Activated CD4-positive, alpha-beta T cell treated with anti-CD3 and anti-CD28 coated beads, Interleukin-2, amount 50 U/mL, for 48 hours (primary cell): Measurements from ENCODE around the gene RUNX1.

Source experiments
- DNase-seq, 2 experiments: peaks; one replicate each; pipeline ENCODE4 v3.0.0-alpha.2; 2020

RUNX1 gene

GRCh38 chr21:34844013-34844923, 204.8 kb downstream of the RUNX1 start:
- DNase-seq: no peak

- no peak for DNase-seq
Measured at GRCh38 chr21:34843562-34843961, 205.5 kb downstream of the RUNX1 start.

GRCh38 chr21:34841154-34841553, 207.9 kb downstream of the RUNX1 start:
- DNase-seq: no peak

GRCh38 chr21:34840693-34841092, 208.4 kb downstream of the RUNX1 start:
- DNase-seq: no peak

GRCh38 chr21:34838956-34839820, 209.9 kb downstream of the RUNX1 start:
- no peak for DNase-seq

GRCh38 chr21:34836933-34837505, 212.1 kb downstream of the RUNX1 start:
- no peak for DNase-seq

GRCh38 chr21:34836103-34836932, 212.8 kb downstream of the RUNX1 start:
- peak; percentile 40 to 64 for DNase-seq

- DNase-seq: no peak
Measured at GRCh38 chr21:34835526-34835925, 213.6 kb downstream of the RUNX1 start.

- DNase-seq: no peak
Measured at GRCh38 chr21:34834852-34835501, 214.1 kb downstream of the RUNX1 start.

GRCh38 chr21:34834290-34834689, 214.8 kb downstream of the RUNX1 start:
- no peak for DNase-seq

GRCh38 chr21:34833465-34833864, 215.6 kb downstream of the RUNX1 start:
- no peak for DNase-seq

GRCh38 chr21:34830386-34831170, 218.5 kb downstream of the RUNX1 start:
- no peak for DNase-seq

- DNase-seq: no peak
Measured at GRCh38 chr21:34827445-34828235, 221.5 kb downstream of the RUNX1 start.

- no peak for DNase-seq
Measured at GRCh38 chr21:34826836-34827235, 222.3 kb downstream of the RUNX1 start.

GRCh38 chr21:34825948-34826548, 223.1 kb downstream of the RUNX1 start:
- DNase-seq: no peak

GRCh38 chr21:34825101-34825500, 224.0 kb downstream of the RUNX1 start:
- no peak for DNase-seq

- DNase-seq: no peak
Measured at GRCh38 chr21:34824314-34824713, 224.8 kb downstream of the RUNX1 start.

- no peak for DNase-seq
Measured at GRCh38 chr21:34822942-34823341, 226.2 kb downstream of the RUNX1 start.

- no peak for DNase-seq
Measured at GRCh38 chr21:34822168-34822567, 226.9 kb downstream of the RUNX1 start.

GRCh38 chr21:34821717-34822116, 227.4 kb downstream of the RUNX1 start:
- DNase-seq: no peak
